CD14-positive monocyte (primary cell): Measurements from ENCODE around the gene GPR15LG. TPM values are rescaled to one million over a fixed set of nuclear protein-coding genes. Genes with fewer than 3 reads are reported as not detected.
A peak's percentile ranks its signal among the peaks of the same experiment; 100 is the strongest.

Experiments used
- DNase-seq, 3 donors: peaks; one replicate each; pipeline ENCODE4 v3.0.0-alpha.2; 2011 to 2022
- H2AFZ ChIP-seq: 2 replicates; pipeline ENCODE4 v1.6.0; 2012; ENCODE audit warnings: mild to moderate bottlenecking, low read depth, low read length, inconsistent platforms; ENCODE audit not compliant: insufficient read depth, poor library complexity, severe bottlenecking
- H3K27ac ChIP-seq, 2 donors: 1 replicate in 1 of 2; 2 replicates in 1 of 2; pipeline ENCODE4 v1.5.1; 2012 to 2013; ENCODE audit warnings: low read length in 2 of 2, control low read depth in 1 of 2, inconsistent platforms in 1 of 2, low read depth in 1 of 2, mild to moderate bottlenecking in 1 of 2
- H3K27me3 ChIP-seq, 2 donors: one replicate each; pipeline versions ENCODE4 v1.6.0 to v1.6.1; 2011 to 2013; ENCODE audit warnings: low read length in 2 of 2; ENCODE audit not compliant: control insufficient read depth in 2 of 2, insufficient read depth in 2 of 2
- H3K36me3 ChIP-seq, 2 donors: replicated peaks in 1 of 2; 1 replicate in 1 of 2; 2 replicates in 1 of 2; pipeline versions ENCODE4 v1.5.1 to v1.6.1; 2012 to 2013; ENCODE audit warnings: low read length in 2 of 2, control low read depth in 1 of 2, inconsistent platforms in 1 of 2, mild to moderate bottlenecking in 1 of 2; ENCODE audit not compliant: insufficient read depth in 2 of 2, control insufficient read depth in 1 of 2
- H3K4me1 ChIP-seq, 2 donors: 1 replicate in 1 of 2; 2 replicates in 1 of 2; pipeline versions ENCODE4 v1.5.1 to v1.6.1; 2012 to 2013; ENCODE audit warnings: low read length in 2 of 2, control low read depth in 1 of 2, inconsistent platforms in 1 of 2, mild to moderate bottlenecking in 1 of 2, moderate library complexity in 1 of 2; ENCODE audit not compliant: insufficient read depth in 2 of 2, control insufficient read depth in 1 of 2
- H3K4me2 ChIP-seq: replicated peaks from 2 replicates; pipeline ENCODE3; 2012; ENCODE audit warnings: low read length, moderate library complexity, mild to moderate bottlenecking; ENCODE audit not compliant: poor library complexity, severe bottlenecking; ENCODE audit errors: extremely low read depth
- H3K4me3 ChIP-seq, 3 experiments: fragments of 200-600 bp in 1 of 3; sonication (generic) in 1 of 3; replicated peaks in 1 of 3; 1 replicate in 2 of 3; 2 replicates in 1 of 3; pipeline ENCODE4 v1.5.1; 2011 to 2013; ENCODE audit warnings: low read length in 3 of 3, mild to moderate bottlenecking in 3 of 3, control low read depth in 2 of 3, low read depth in 2 of 3, inconsistent platforms in 1 of 3, moderate library complexity in 1 of 3
- H3K79me2 ChIP-seq: 2 replicates; pipeline ENCODE4 v1.6.0; 2012; ENCODE audit warnings: mild to moderate bottlenecking, control low read depth, inconsistent platforms, low read length, moderate library complexity; ENCODE audit not compliant: insufficient read depth
- H3K9ac ChIP-seq: 2 replicates; pipeline ENCODE4 v1.6.0; 2017; ENCODE audit warnings: low read length, mild to moderate bottlenecking; ENCODE audit not compliant: insufficient read depth, poor library complexity, severe bottlenecking
- H3K9me3 ChIP-seq, 2 donors: replicated peaks in 1 of 2; 1 replicate in 1 of 2; 2 replicates in 1 of 2; pipeline versions ENCODE4 v1.5.1 to v1.6.1; 2012 to 2013; ENCODE audit warnings: low read length in 2 of 2, control low read depth in 1 of 2; ENCODE audit not compliant: control insufficient read depth in 1 of 2, insufficient read depth in 1 of 2
- H4K20me1 ChIP-seq: 2 replicates; pipeline ENCODE4 v1.6.0; 2012; ENCODE audit warnings: mild to moderate bottlenecking, low read length, control low read depth, moderate library complexity; ENCODE audit not compliant: insufficient read depth
- H3K27ac Mint-ChIP-seq, 7 donors: one replicate each; pipeline ENCODE4 v1.8.0; 2020; ENCODE audit warnings: mild to moderate bottlenecking in 7 of 7, mixed read lengths in 7 of 7, moderate library complexity in 6 of 7, inconsistent platforms in 2 of 7
- H3K27me3 Mint-ChIP-seq, 3 donors: one replicate each; pipeline ENCODE4 v1.8.0; 2021 to 2022; ENCODE audit warnings: low read depth in 3 of 3, mild to moderate bottlenecking in 3 of 3, mixed read lengths in 3 of 3, moderate library complexity in 3 of 3, inconsistent platforms in 1 of 3
- H3K36me3 Mint-ChIP-seq, 2 donors: one replicate each; pipeline ENCODE4 v1.8.0; 2020; ENCODE audit warnings: mixed read lengths in 2 of 2, inconsistent platforms in 1 of 2, mild to moderate bottlenecking in 1 of 2
- H3K4me1 Mint-ChIP-seq: one replicate; pipeline ENCODE4 v1.8.0; 2020; ENCODE audit warnings: mild to moderate bottlenecking, mixed read lengths
- H3K4me3 Mint-ChIP-seq, 2 donors: one replicate each; pipeline ENCODE4 v1.8.0; 2020; ENCODE audit warnings: mild to moderate bottlenecking in 2 of 2, mixed read lengths in 2 of 2, moderate library complexity in 1 of 2
- H3K9me3 Mint-ChIP-seq, 7 donors: one replicate each; pipeline ENCODE4 v1.8.0; 2020 to 2022; ENCODE audit warnings: mixed read lengths in 7 of 7, mild to moderate bottlenecking in 6 of 7, moderate library complexity in 6 of 7, inconsistent platforms in 2 of 7
- CTCF ChIP-seq: fragments of 200-600 bp; IDR thresholded peaks from one replicate; pipeline ENCODE4 v1.8.0; 2022; ENCODE audit warnings: antibody characterized with exemption, mild to moderate bottlenecking
- WGBS: methylation state at CpG from one replicate; pipeline ENCODE4 v1.1.5; 2013; ENCODE audit warnings: missing lambda C conversion rate; ENCODE audit not compliant: insufficient coverage; 5-methylcytosine and 5-hydroxymethylcytosine counted together
- intact Hi-C, 2 donors: fragments of 100-400 bp; cut with micrococcal nuclease; formaldehyde crosslinking; loops; one replicate each; pipeline versions ENCODE4 v1.15.0 to v1.15.1; 2023
- polyA plus RNA-seq, 3 donors: library from polyadenylated mRNA; depleted of rRNA in 1 of 3; unstranded in 2 of 3; stranded (reverse) in 1 of 3; fragments of 300-500 nt in 2 of 3; fragments of >200 nt in 1 of 3; fragmentation: Illumina TruSeq in 2 of 3; gene quantifications; 1 replicate in 2 of 3; 2 replicates in 1 of 3; pipeline ENCODE4 v1.2.3, GENCODE V29; 2012 to 2021

Gene GPR15LG
- polyA plus RNA-seq, 3 donors = not detected

GRCh38 chr10:84181631-84182030 is 8.0 kb downstream of the GPR15LG start:
- Mint-ChIP-seq H3K36me3 (no peaks in the 10 kb centered on the region), H3K27ac (no peak overlapping the region), H3K27me3 (no peaks in the 10 kb centered on the region), H3K4me3 (no peak overlapping the region), H3K9me3 (peaks cover 0 to 9% (median 3%) of the 10 kb centered on the region in 7 donors), H3K4me1 (no peaks in the 10 kb centered on the region)
- Histone ChIP-seq H3K27ac (no peak overlapping the region), H3K9me3 (no peaks in the 10 kb centered on the region), H2AFZ (no peak overlapping the region), H3K9ac (no peak overlapping the region), H4K20me1 (no peaks in the 10 kb centered on the region), H3K4me1 (no peaks in the 10 kb centered on the region), H3K4me2 (no peak overlapping the region), H3K4me3 (no peak overlapping the region), H3K27me3 (no peaks in the 10 kb centered on the region), H3K79me2 (no peaks in the 10 kb centered on the region), H3K36me3 (no peaks in the 10 kb centered on the region)
- DNase-seq = no peak
- TF ChIP-seq CTCF = no peak
- 93% methylated on average over 5 of the region's 5 CpGs for WGBS
- intact Hi-C loops = no loop called here

GRCh38 chr10:84184517-84184916 is 10.9 kb downstream of the GPR15LG start:
- Histone ChIP-seq H3K79me2 (no peaks in the 10 kb centered on the region), H3K9ac (no peak overlapping the region), H3K4me1 (no peaks in the 10 kb centered on the region), H2AFZ (no peak overlapping the region), H3K4me3 (no peak overlapping the region), H3K9me3 (no peaks in the 10 kb centered on the region), H3K4me2 (no peak overlapping the region), H3K27ac (no peak overlapping the region), H3K36me3 (no peaks in the 10 kb centered on the region), H3K27me3 (no peaks in the 10 kb centered on the region), H4K20me1 (no peaks in the 10 kb centered on the region)
- Mint-ChIP-seq H3K27me3 (peaks cover 0 to 2% (median 2%) of the 10 kb centered on the region in 3 donors), H3K9me3 (peaks cover 0 to 9% (median 3%) of the 10 kb centered on the region in 7 donors), H3K36me3 (no peaks in the 10 kb centered on the region), H3K4me3 (no peak overlapping the region), H3K27ac (peak overlapping the region in 1 of 7 donors; percentile 3), H3K4me1 (no peaks in the 10 kb centered on the region)
- no peak for TF ChIP-seq CTCF
- intact Hi-C loops = no loop called here
- 81% methylated on average over 4 of the region's 4 CpGs for WGBS
- DNase-seq = no peak
